ENCODE results near the gene SEC14L5.

SEC14L5 gene

GRCh38 chr16:5027575-5028235 lies 69.6 kb downstream of the SEC14L5 start:
- no peak for TF ChIP-seq CTCF (IDR thresholded peaks at IDR 0.05; ENCODE audit: low read depth, low read length)
- DNase-seq (ENCODE audit: low read depth in 2 of 2), result no peak
- H3K4me3 ChIP-seq (replicated peaks in 1 of 2; ENCODE audit: low read depth in 2 of 2, low read length in 2 of 2), result no peak overlapping the region

GRCh38 chr16:5028950-5029475 lies 70.9 kb downstream of the SEC14L5 start:
- no peak for DNase-seq (ENCODE audit: low read depth in 2 of 2)
- no peak overlapping the region for H3K4me3 ChIP-seq (replicated peaks in 1 of 2; ENCODE audit: low read depth in 2 of 2, low read length in 2 of 2)
- TF ChIP-seq CTCF (IDR thresholded peaks at IDR 0.05; ENCODE audit: low read depth, low read length), result no peak

- no peak overlapping the region for H3K4me3 ChIP-seq (replicated peaks in 1 of 2; ENCODE audit: low read depth in 2 of 2, low read length in 2 of 2)
- no peak for TF ChIP-seq CTCF (IDR thresholded peaks at IDR 0.05; ENCODE audit: low read depth, low read length)
- no peak for DNase-seq (ENCODE audit: low read depth in 2 of 2)
Measured at GRCh38 chr16:5030251-5030870, 72.2 kb downstream of the SEC14L5 start.

GRCh38 chr16:5031601-5032000 lies 73.5 kb downstream of the SEC14L5 start:
- no peak overlapping the region for H3K4me3 ChIP-seq (replicated peaks in 1 of 2; ENCODE audit: low read depth in 2 of 2, low read length in 2 of 2)
- TF ChIP-seq CTCF (IDR thresholded peaks at IDR 0.05; ENCODE audit: low read depth, low read length), result no peak
- DNase-seq (ENCODE audit: low read depth in 2 of 2), result no peak

- no peak for TF ChIP-seq CTCF (IDR thresholded peaks at IDR 0.05; ENCODE audit: low read depth, low read length)
- DNase-seq (ENCODE audit: low read depth in 2 of 2), result peak in 1 of 2 donors; percentile 12
- H3K4me3 ChIP-seq (replicated peaks in 1 of 2; ENCODE audit: low read depth in 2 of 2, low read length in 2 of 2), result peak overlapping the region; percentile 75 to 90
Measured at GRCh38 chr16:5032748-5033167, 74.6 kb downstream of the SEC14L5 start.

GRCh38 chr16:5033256-5034166 lies 75.4 kb downstream of the SEC14L5 start, which contains the start of gene NAGPA:
Gene NAGPA (minus strand): TSS chr16:5033935. CDS start chr16:5033914, 21 bp downstream.
- no peak for TF ChIP-seq CTCF (IDR thresholded peaks at IDR 0.05; ENCODE audit: low read depth, low read length)
- DNase-seq (ENCODE audit: low read depth in 2 of 2), result peak; percentile 88 to 90
- peak within 1 kb of the TSS; percentile 75 to 90 for H3K4me3 ChIP-seq (replicated peaks in 1 of 2; ENCODE audit: low read depth in 2 of 2, low read length in 2 of 2)
